ENCODE measurements around the gene GRM7. TPM values are rescaled to one million over a fixed set of nuclear protein-coding genes. Genes with fewer than 3 reads are reported as not detected.

GRM7 gene
- total and polyA plus RNA-seq, 2 experiments from 2014 or later = 0.40 TPM; not detected in 1

- Histone ChIP-seq H3K9me2 (ENCODE audit: insufficient read depth) (peaks cover 4% of the 10 kb centered on the region; the same call in 1 of the 2 replicates), H3K4me1 (ENCODE audit: insufficient read depth) (no peaks in the 10 kb centered on the region), H3K4me3 (no peak overlapping the region), H4K20me1 (replicated peaks; ENCODE audit: insufficient read depth) (no peaks in the 10 kb centered on the region), H3K4me2 (no peak overlapping the region), H3K36me3 (ENCODE audit: insufficient read depth) (no peaks in the 10 kb centered on the region), H3K79me2 (replicated peaks; ENCODE audit: insufficient read depth) (no peaks in the 10 kb centered on the region), H3K27me3 (ENCODE audit: insufficient read depth) (no peaks in the 10 kb centered on the region), H3K27ac (ENCODE audit: low read depth) (no peak overlapping the region), H3F3A (replicated peaks; ENCODE audit: low read depth) (no peaks in the 10 kb centered on the region), H2AFZ (no peak overlapping the region)
- DNase-seq (ENCODE audit: low spot score) = no peak
- no peaks in the 10 kb centered on the region for H3K9me3 Mint-ChIP-seq
- ATAC-seq = no peak
- H3K27me3 Mint-ChIP-seq (ENCODE audit: insufficient read depth, low read depth, poor library complexity) = no peaks in the 10 kb centered on the region
- H3K36me3 Mint-ChIP-seq (ENCODE audit: low read depth) = no peaks in the 10 kb centered on the region
- no peak overlapping the region for H3K4me3 Mint-ChIP-seq
- no peak overlapping the region for H3K27ac Mint-ChIP-seq
- H3K4me1 Mint-ChIP-seq = no peaks in the 10 kb centered on the region
- no peak for TF ChIP-seq STAT1 (IDR thresholded peaks at IDR 0.05; ENCODE audit: unreplicated experiment)
- no peak for TF ChIP-seq CREB1 (CRISPR knock-in tag; IDR thresholded peaks at IDR 0.05; ENCODE audit: low read depth)
- no peak for TF ChIP-seq ZNF331 (CRISPR knock-in tag; IDR thresholded peaks at IDR 0.05; ENCODE audit: low read depth)
- TF ChIP-seq JUNB (IDR thresholded peaks at IDR 0.05; ENCODE audit: unreplicated experiment) = no peak
- TF ChIP-seq POLR2AphosphoS5 (IDR thresholded peaks at IDR 0.05; ENCODE audit: low read depth) = no peak
- no peak for TF ChIP-seq NANOG (IDR thresholded peaks at IDR 0.05; ENCODE audit: borderline replicate concordance)
- TF ChIP-seq EZH2phosphoT487 (IDR thresholded peaks at IDR 0.05; ENCODE audit: unreplicated experiment) = no peak
- TF ChIP-seq ZNF462 (CRISPR knock-in tag; IDR thresholded peaks at IDR 0.05) = no peak
- TF ChIP-seq REST (IDR thresholded peaks at IDR 0.05; ENCODE audit: unreplicated experiment) = no peak
- TF ChIP-seq CTCF (conservative IDR thresholded peaks at IDR 0.05; ENCODE audit: low read depth in 2 of 2) = no peak
- TF ChIP-seq ETS1 (IDR thresholded peaks at IDR 0.05) = no peak
- no peak for TF ChIP-seq EZH2 (IDR thresholded peaks at IDR 0.05; ENCODE audit: low read depth, unreplicated experiment)
- no peak for TF ChIP-seq ZNF114 (CRISPR knock-in tag; IDR thresholded peaks at IDR 0.05)
Measured at GRCh38 chr3:7461202-7461825, 600.4 kb downstream of the GRM7 start.
